Naive thymus-derived CD4-positive, alpha-beta T cell (primary cell): Measurements from ENCODE around the gene BRI3. TPM values are rescaled to one million over a fixed set of nuclear protein-coding genes. Genes with fewer than 3 reads are reported as not detected.
A peak's percentile ranks its signal among the peaks of the same experiment; 100 is the strongest.

Source experiments
- ATAC-seq: fragments of 150-1000 bp; cut with Tn5 transposase; 2 replicates; pipeline ENCODE4 v1.10.0; 2021; ENCODE audit warnings: mild to moderate bottlenecking, moderate library complexity
- CTCF ChIA-PET: fragments of 350-600 bp; sonication (Branson Sonifier 250); formaldehyde crosslinking; loops from one replicate; lab custom pipeline; 2021; ENCODE audit warnings: antibody characterized with exemption; lab: Charles Lee
- POLR2A ChIA-PET: fragments of 350-600 bp; sonication (Branson Sonifier 250); formaldehyde crosslinking; loops from one replicate; lab custom pipeline; 2021; ENCODE audit warnings: antibody characterized with exemption, inconsistent platforms; lab: Charles Lee
- DNase-seq, 9 donors: peaks; one replicate each; pipeline versions ENCODE4 v3.0.0 to v3.0.0-alpha.2; 2020 to 2022; ENCODE audit warnings: mixed read lengths in 1 of 9
- H3K27ac ChIP-seq: one replicate; pipeline ENCODE4 v1.7.0; 2013; ENCODE audit warnings: mild to moderate bottlenecking, low read depth, low read length, moderate library complexity
- H3K27me3 ChIP-seq, 2 donors: one replicate each; pipeline ENCODE4 v1.7.0; 2013; ENCODE audit warnings: low read length in 2 of 2, mild to moderate bottlenecking in 2 of 2, moderate library complexity in 2 of 2; ENCODE audit not compliant: control insufficient read depth in 2 of 2, insufficient read depth in 2 of 2
- H3K36me3 ChIP-seq, 3 experiments: 1 replicate in 2 of 3; 2 replicates in 1 of 3; pipeline ENCODE4 v1.7.0; 2013; ENCODE audit warnings: low read length in 3 of 3, mild to moderate bottlenecking in 3 of 3, moderate library complexity in 1 of 3; ENCODE audit not compliant: insufficient read depth in 3 of 3, control insufficient read depth in 2 of 3
- H3K4me1 ChIP-seq, 2 donors: one replicate each; pipeline ENCODE4 v1.7.0; 2013; ENCODE audit warnings: low read length in 2 of 2, mild to moderate bottlenecking in 2 of 2, moderate library complexity in 1 of 2; ENCODE audit not compliant: control insufficient read depth in 2 of 2, insufficient read depth in 2 of 2
- H3K4me3 ChIP-seq: 2 replicates; pipeline ENCODE4 v1.7.0; 2013; ENCODE audit warnings: mild to moderate bottlenecking, low read length
- H3K9me3 ChIP-seq, 3 experiments: 1 replicate in 2 of 3; 2 replicates in 1 of 3; pipeline ENCODE4 v1.7.0; 2013; ENCODE audit warnings: low read length in 3 of 3; ENCODE audit not compliant: control insufficient read depth in 2 of 3
- H3K27ac Mint-ChIP-seq, 9 donors: one replicate each; pipeline ENCODE4 v1.8.0; 2020 to 2022; ENCODE audit warnings: mixed read lengths in 9 of 9, mild to moderate bottlenecking in 8 of 9, moderate library complexity in 5 of 9, inconsistent platforms in 2 of 9
- H3K27me3 Mint-ChIP-seq, 5 donors: one replicate each; pipeline ENCODE4 v1.8.0; 2021 to 2022; ENCODE audit warnings: mixed read lengths in 5 of 5, mild to moderate bottlenecking in 1 of 5
- H3K36me3 Mint-ChIP-seq, 5 donors: one replicate each; pipeline ENCODE4 v1.8.0; 2020 to 2022; ENCODE audit warnings: mixed read lengths in 5 of 5, mild to moderate bottlenecking in 3 of 5, inconsistent platforms in 1 of 5
- H3K4me1 Mint-ChIP-seq, 7 donors: one replicate each; pipeline ENCODE4 v1.8.0; 2020 to 2022; ENCODE audit warnings: mixed read lengths in 7 of 7, mild to moderate bottlenecking in 3 of 7, inconsistent platforms in 1 of 7
- H3K4me3 Mint-ChIP-seq, 10 donors: one replicate each; pipeline ENCODE4 v1.8.0; 2020 to 2022; ENCODE audit warnings: mild to moderate bottlenecking in 10 of 10, mixed read lengths in 10 of 10, moderate library complexity in 6 of 10, inconsistent platforms in 2 of 10
- H3K9me3 Mint-ChIP-seq, 11 donors: one replicate each; pipeline ENCODE4 v1.8.0; 2020 to 2022; ENCODE audit warnings: mixed read lengths in 11 of 11, mild to moderate bottlenecking in 4 of 11, inconsistent platforms in 1 of 11, moderate library complexity in 1 of 11
- intact Hi-C, 2 donors: fragments of 100-400 bp; cut with micrococcal nuclease; formaldehyde crosslinking; loops; one replicate each; pipeline ENCODE4 v1.15.1; 2023
- polyA plus RNA-seq, 2 donors: library from polyadenylated mRNA; unstranded; fragments of 300-500 nt; fragmentation: Illumina TruSeq; gene quantifications; one replicate each; pipeline ENCODE4 v1.2.3, GENCODE V29; 2021
- total RNA-seq, 6 experiments: library from RNA in 5 of 6; stranded (reverse) in 5 of 6; gene quantifications; 1 replicate in 5 of 6; 2 replicates in 1 of 6; pipeline ENCODE4 v1.2.3 and lab custom pipeline; 2021 to 2026

BRI3 gene
- total and polyA plus RNA-seq, 7 experiments from 2014 or later: 17.8 to 194 (median 82.4) TPM

GRCh38 chr7:98251231-98251600 is 30.3 kb upstream of the BRI3 start:
- peaks cover 0 to 2% (median 0%) of the 10 kb centered on the region in 11 donors for H3K9me3 Mint-ChIP-seq
- ChIA-PET CTCF (interaction anchor here (1.0 to 1.4 kb wide), 3 partner anchors 29 to 49 kb away, joined by 3 to 4 read pairs (median 3); no protein-coding TSS in a partner anchor), POLR2A (interaction anchor here (0.6 to 6.7 kb wide), 21 partner anchors 9 to 627 kb away, joined by 3 to 106 read pairs (median 5); partner anchors contain the start of genes ASNS, BHLHA15, BRI3 and LMTK2)
- H3K36me3 Mint-ChIP-seq: peaks cover 5 to 28% (median 15%) of the 10 kb centered on the region in 5 donors
- no peaks in the 10 kb centered on the region for H3K9me3 ChIP-seq
- no peaks in the 10 kb centered on the region for H3K27me3 ChIP-seq
- peaks cover 41 to 74% (median 58%) of the 10 kb centered on the region in 7 donors for H3K4me1 Mint-ChIP-seq
- H3K4me1 ChIP-seq: peaks cover 38 to 40% of the 10 kb centered on the region in 2 donors
- peak overlapping the region; percentile 88 to 98 (median 94) for H3K4me3 Mint-ChIP-seq
- DNase-seq: peak; percentile 25 to 90 (median 85)
- H3K36me3 ChIP-seq: peaks cover 0 to 23% (median 0%) of the 10 kb centered on the region in 3 experiments
- peak overlapping the region; percentile 91 for H3K4me3 ChIP-seq
- H3K27ac ChIP-seq: peak overlapping the region; percentile 83
- peak; percentile 77 for ATAC-seq
- intact Hi-C loops: loop anchor here (1.0 to 5.0 kb wide), 13 partner anchors 10 to 628 kb away; partner anchors contain the start of genes BRI3 (in 2 of the 2), ASNS (in 1 of the 2), BAIAP2L1 (in 1 of the 2) and BHLHA15 (in 1 of the 2)
- peak overlapping the region; percentile 90 to 100 (median 99) for H3K27ac Mint-ChIP-seq
- no peaks in the 10 kb centered on the region for H3K27me3 Mint-ChIP-seq

GRCh38 chr7:98251601-98252424 is 29.7 kb upstream of the BRI3 start, which contains the start of gene TECPR1:
Gene TECPR1 (minus strand): TSS chr7:98252232. CDS start chr7:98246146, 6,086 bp downstream.
- peaks cover 0 to 2% (median 0%) of the 10 kb centered on the region in 11 donors for H3K9me3 Mint-ChIP-seq
- Histone ChIP-seq H3K27me3 (no peaks in the 10 kb centered on the region), H3K36me3 (peaks cover 0 to 29% (median 0%) of the 10 kb centered on the region in 3 experiments), H3K27ac (peak within 1 kb of the TSS; percentile 83), H3K4me1 (peaks cover 38 to 40% of the 10 kb centered on the region in 2 donors), H3K9me3 (no peaks in the 10 kb centered on the region), H3K4me3 (peak within 1 kb of the TSS; percentile 91)
- peak; percentile 81 to 93 (median 89) for DNase-seq
- H3K27me3 Mint-ChIP-seq: no peaks in the 10 kb centered on the region
- H3K36me3 Mint-ChIP-seq: peaks cover 5 to 34% (median 21%) of the 10 kb centered on the region in 5 donors
- POLR2A ChIA-PET: interaction anchor here (0.6 to 6.7 kb wide), 19 partner anchors 10 to 1322 kb away, joined by 3 to 106 read pairs (median 5); partner anchors contain the start of genes ASNS, BHLHA15, BRI3 and LMTK2
- peak within 1 kb of the TSS; percentile 88 to 98 (median 94) for H3K4me3 Mint-ChIP-seq
- H3K4me1 Mint-ChIP-seq: peaks cover 41 to 79% (median 64%) of the 10 kb centered on the region in 7 donors
- ATAC-seq: peak; percentile 90
- intact Hi-C loops: loop anchor here (1.0 to 5.0 kb wide), 13 partner anchors 11 to 627 kb away; partner anchors contain the start of genes BRI3 (in 2 of the 2), LMTK2 (in 2 of the 2), ASNS (in 1 of the 2) and BAIAP2L1 (in 1 of the 2)
- CTCF ChIA-PET: interaction anchor here (1.4 kb wide), 2 partner anchors 29 to 49 kb away, joined by 3 to 4 read pairs; no protein-coding TSS in a partner anchor
- H3K27ac Mint-ChIP-seq: peak within 1 kb of the TSS; percentile 90 to 100 (median 99)

GRCh38 chr7:98252425-98253054 is 28.9 kb upstream of the BRI3 start:
- H3K27me3 ChIP-seq: no peaks in the 10 kb centered on the region
- peaks cover 0 to 33% (median 0%) of the 10 kb centered on the region in 3 experiments for H3K36me3 ChIP-seq
- ChIA-PET POLR2A (interaction anchor here (0.6 to 6.7 kb wide), 6 partner anchors 9 to 1323 kb away, joined by 3 to 106 read pairs (median 4); partner anchors contain the start of genes BHLHA15 and BRI3), CTCF (no interaction called here)
- H3K4me3 ChIP-seq: peak overlapping the region; percentile 91
- Mint-ChIP-seq H3K27ac (peak overlapping the region; percentile 90 to 100 (median 99)), H3K4me3 (peak overlapping the region; percentile 88 to 98 (median 94)), H3K27me3 (no peaks in the 10 kb centered on the region), H3K9me3 (peaks cover 0 to 2% (median 0%) of the 10 kb centered on the region in 11 donors), H3K36me3 (peaks cover 5 to 38% (median 21%) of the 10 kb centered on the region in 5 donors), H3K4me1 (peaks cover 40 to 73% (median 60%) of the 10 kb centered on the region in 7 donors)
- intact Hi-C loops: loop anchor here (1.0 to 5.0 kb wide), 5 partner anchors 146 to 627 kb away; partner anchors contain the start of genes ASNS (in 1 of the 2) and LMTK2 (in 1 of the 2)
- no peaks in the 10 kb centered on the region for H3K9me3 ChIP-seq
- no peak for DNase-seq
- peak overlapping the region; percentile 83 for H3K27ac ChIP-seq
- H3K4me1 ChIP-seq: peaks cover 35 to 38% of the 10 kb centered on the region in 2 donors
- ATAC-seq: peak; percentile 20

- no peak overlapping the region for H3K4me3 ChIP-seq
- Mint-ChIP-seq H3K4me3 (peak overlapping the region in 2 of 10 donors; percentile 11 to 45), H3K27ac (peak overlapping the region in 6 of 9 donors; percentile 49 to 87 (median 70)), H3K27me3 (no peaks in the 10 kb centered on the region), H3K4me1 (peaks cover 24 to 58% (median 49%) of the 10 kb centered on the region in 7 donors), H3K9me3 (peaks cover 0 to 2% (median 0%) of the 10 kb centered on the region in 11 donors), H3K36me3 (peaks cover 5 to 37% (median 15%) of the 10 kb centered on the region in 5 donors)
- peaks cover 0 to 33% (median 0%) of the 10 kb centered on the region in 3 experiments for H3K36me3 ChIP-seq
- no peaks in the 10 kb centered on the region for H3K9me3 ChIP-seq
- peaks cover 15 to 27% of the 10 kb centered on the region in 2 donors for H3K4me1 ChIP-seq
- no peaks in the 10 kb centered on the region for H3K27me3 ChIP-seq
- CTCF ChIA-PET: interaction anchor here (1.2 kb wide), 1 partner anchor 12 kb away, joined by 4 read pairs; no protein-coding TSS in a partner anchor
- DNase-seq: no peak
- H3K27ac ChIP-seq: no peak overlapping the region
- POLR2A ChIA-PET: interaction anchor here (0.7 to 6.7 kb wide), 3 partner anchors 13 to 25 kb away, joined by 3 to 106 read pairs (median 5); partner anchors contain the start of gene BRI3
- no peak for ATAC-seq
- intact Hi-C loops: loop anchor here in 1 of 2 donors (5.0 kb wide), 3 partner anchors 232 to 382 kb away; partner anchors contain the start of gene ASNS
Measured at GRCh38 chr7:98254516-98254915, 27.0 kb upstream of the BRI3 start.

GRCh38 chr7:98254951-98255610 is 26.4 kb upstream of the BRI3 start:
- Histone ChIP-seq H3K27ac (no peak overlapping the region), H3K4me1 (peaks cover 10 to 21% of the 10 kb centered on the region in 2 donors), H3K4me3 (no peak overlapping the region), H3K9me3 (no peaks in the 10 kb centered on the region), H3K36me3 (peaks cover 0 to 33% (median 0%) of the 10 kb centered on the region in 3 experiments), H3K27me3 (no peaks in the 10 kb centered on the region)
- ChIA-PET CTCF (no interaction called here), POLR2A (interaction anchor here (0.7 to 6.7 kb wide), 3 partner anchors 12 to 25 kb away, joined by 3 to 106 read pairs (median 3); partner anchors contain the start of gene BRI3)
- H3K27ac Mint-ChIP-seq: peak overlapping the region in 7 of 9 donors; percentile 49 to 87 (median 68)
- ATAC-seq: no peak
- peak overlapping the region in 4 of 10 donors; percentile 9 to 45 (median 28) for H3K4me3 Mint-ChIP-seq
- intact Hi-C loops: loop anchor here in 1 of 2 donors (5.0 kb wide), 3 partner anchors 233 to 383 kb away; partner anchors contain the start of gene ASNS
- H3K4me1 Mint-ChIP-seq: peaks cover 24 to 52% (median 46%) of the 10 kb centered on the region in 7 donors
- H3K9me3 Mint-ChIP-seq: peaks cover 0 to 2% (median 0%) of the 10 kb centered on the region in 11 donors
- peak in 2 of 9 donors; percentile 32 to 34 for DNase-seq
- no peaks in the 10 kb centered on the region for H3K27me3 Mint-ChIP-seq
- H3K36me3 Mint-ChIP-seq: peaks cover 5 to 33% (median 15%) of the 10 kb centered on the region in 5 donors
